GM18867 (cell line): ENCODE measurements around the gene CCNF.

Experiments used
- ATAC-seq: cut with Tn5 transposase; IDR thresholded peaks from one replicate; pipeline ENCODE4 v1.9.1; 2021; ENCODE audit warnings: mild to moderate bottlenecking, moderate library complexity; ENCODE audit not compliant: unreplicated experiment

CCNF gene

DNA sequence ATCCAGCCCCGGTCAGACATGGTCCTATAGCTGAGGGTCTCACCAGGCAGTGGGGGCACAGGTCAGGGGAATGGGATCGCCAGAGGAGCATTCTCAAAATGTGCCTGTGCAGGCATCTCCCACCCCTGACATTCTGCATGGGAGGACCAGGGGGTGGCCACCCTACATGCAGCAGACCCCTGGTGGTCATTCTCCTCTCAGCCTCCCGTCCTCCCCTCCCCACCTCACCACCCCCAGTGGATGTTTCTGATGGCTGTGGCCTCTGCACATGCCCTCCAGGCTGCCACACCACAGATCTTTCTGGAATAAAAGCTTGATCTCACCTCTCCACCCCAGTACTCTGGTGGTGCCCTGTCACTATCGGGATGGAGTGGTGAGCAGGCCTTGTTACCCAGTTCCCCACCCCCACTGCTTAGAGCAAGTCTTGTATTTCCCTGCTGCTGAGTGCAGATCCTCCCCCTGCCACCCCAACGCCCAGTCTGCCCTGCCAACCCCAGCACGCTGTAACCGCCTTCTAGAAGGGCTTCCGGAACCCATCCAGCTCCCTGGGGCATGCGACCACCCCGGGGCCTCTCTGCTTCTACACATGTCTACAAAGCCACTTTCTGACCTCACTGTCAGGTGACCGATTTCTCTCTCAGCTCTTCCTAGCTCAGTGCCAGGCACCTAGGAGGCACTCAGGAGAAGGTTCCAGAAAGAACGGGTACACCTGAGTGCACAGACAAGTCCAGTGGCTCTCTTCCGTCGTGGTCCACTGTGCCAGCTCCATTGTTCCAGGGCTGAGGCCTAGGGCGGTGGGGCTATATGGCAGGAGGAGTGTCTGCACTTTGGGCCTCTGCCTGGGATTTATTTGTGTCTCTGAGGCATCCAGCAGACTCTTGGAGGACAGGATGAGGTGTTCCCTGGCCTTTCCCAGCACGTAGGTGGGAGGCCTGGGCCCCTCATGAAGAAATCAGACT lies 55.0 kb downstream of the CCNF start:
- ATAC-seq = no peak

- no peak for ATAC-seq
Observed at GRCh38 chr16:2484898-2485508, 55.8 kb downstream of the CCNF start.

GRCh38 chr16:2485811-2486507 lies 56.7 kb downstream of the CCNF start:
- ATAC-seq = no peak

DNA sequence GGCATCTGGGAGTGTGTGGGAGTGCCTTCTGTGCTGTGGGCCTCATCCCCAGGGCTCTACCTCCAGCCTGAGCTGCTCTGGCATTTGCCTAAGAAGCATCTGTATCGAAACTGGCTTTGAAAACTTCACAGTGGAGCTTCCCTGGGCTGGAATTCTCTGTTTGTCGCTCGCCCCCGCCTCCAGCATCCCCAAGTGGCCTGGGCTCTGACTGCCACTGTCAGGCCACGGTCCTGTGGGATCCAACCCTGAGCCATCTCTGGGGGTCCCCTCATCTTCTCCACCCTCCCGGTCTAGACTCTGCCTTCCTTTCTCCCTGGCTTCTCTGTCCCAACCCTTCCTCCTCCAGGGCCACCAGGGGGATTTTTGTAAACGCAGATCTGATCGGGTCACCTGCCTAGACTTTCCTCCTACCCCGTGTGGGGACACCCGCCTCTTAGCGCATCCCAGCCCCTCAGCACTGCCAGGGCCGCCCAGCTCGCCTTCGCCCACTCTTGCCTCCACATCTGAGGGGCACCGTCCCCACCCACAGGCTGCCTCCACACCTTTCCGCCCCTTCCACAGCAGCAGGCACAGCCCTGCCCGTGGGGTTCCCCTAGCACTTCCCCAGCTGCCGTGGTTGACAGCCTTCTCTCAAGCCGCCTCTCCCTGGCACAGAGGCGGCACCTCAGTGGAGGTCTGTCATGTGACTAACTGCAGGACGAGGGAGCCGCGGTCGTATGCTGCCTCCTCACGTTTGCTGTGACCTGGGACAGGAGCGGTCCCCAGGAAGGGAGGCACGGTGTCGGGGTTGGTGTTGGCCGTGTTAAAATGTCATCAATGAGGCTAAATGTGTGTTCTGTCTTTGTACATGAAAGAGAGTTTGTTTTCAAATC lies 57.6 kb downstream of the CCNF start:
- peak; percentile 58 for ATAC-seq

- no peak for ATAC-seq
Observed at GRCh38 chr16:2487517-2487842, 58.2 kb downstream of the CCNF start.

DNA sequence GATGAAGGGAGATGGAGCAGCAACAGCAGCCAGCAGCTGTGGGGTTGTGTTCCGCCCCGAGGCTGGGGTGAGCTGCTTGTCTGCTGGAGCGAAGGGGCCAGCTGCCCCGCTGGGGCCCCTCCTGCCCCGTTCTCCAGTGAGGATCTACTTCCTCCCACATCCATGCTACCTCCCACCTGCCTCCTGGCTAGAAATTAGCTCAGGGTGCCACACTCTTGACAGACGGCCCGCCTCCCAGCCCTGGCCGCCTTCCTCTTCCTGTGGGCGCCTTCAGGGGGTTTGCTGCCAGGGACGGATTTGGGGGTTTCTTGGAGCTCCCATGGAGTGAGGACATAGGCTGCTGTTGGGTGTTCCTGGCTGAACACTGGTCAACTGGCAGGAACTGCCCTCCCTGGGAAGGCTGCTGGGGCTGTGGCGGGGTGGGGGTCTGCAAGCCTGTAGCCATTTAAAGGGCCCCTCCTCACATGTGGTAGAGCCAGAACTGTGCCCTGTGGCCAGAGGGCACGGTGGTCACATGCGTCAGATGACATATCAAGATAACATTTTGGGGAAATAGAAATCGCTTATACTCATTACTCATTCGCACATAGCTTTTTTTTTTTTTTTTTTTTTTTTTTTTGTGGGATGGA lies 58.8 kb downstream of the CCNF start:
- ATAC-seq = no peak

- no peak for ATAC-seq
Observed at GRCh38 chr16:2489581-2489980, 60.3 kb downstream of the CCNF start.

GRCh38 chr16:2490190-2491105 lies 61.2 kb downstream of the CCNF start:
- ATAC-seq = no peak

GRCh38 chr16:2492292-2492691 lies 63.0 kb downstream of the CCNF start:
- ATAC-seq = no peak

DNA sequence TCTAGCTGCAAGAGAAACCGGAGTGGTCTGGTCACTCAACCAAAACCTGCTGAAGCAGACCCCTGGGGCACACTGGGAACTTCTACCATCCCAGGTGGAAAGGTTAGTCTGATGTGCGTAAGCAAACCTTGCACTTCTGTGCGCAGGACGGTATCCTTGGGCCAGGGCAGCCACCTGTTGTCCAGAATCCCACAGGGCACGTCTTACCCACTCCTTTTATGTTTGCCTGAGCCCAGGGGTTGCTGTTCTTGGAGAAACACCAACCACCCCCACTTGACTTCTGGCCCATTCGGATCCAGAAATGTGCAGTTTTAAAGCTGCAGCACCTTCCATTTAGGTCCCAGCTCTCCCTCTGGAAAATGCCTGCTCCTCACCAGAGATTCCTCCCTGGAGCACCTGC lies 64.4 kb downstream of the CCNF start:
- ATAC-seq = no peak

- no peak for ATAC-seq
Observed at GRCh38 chr16:2494616-2495015, 65.4 kb downstream of the CCNF start.

DNA sequence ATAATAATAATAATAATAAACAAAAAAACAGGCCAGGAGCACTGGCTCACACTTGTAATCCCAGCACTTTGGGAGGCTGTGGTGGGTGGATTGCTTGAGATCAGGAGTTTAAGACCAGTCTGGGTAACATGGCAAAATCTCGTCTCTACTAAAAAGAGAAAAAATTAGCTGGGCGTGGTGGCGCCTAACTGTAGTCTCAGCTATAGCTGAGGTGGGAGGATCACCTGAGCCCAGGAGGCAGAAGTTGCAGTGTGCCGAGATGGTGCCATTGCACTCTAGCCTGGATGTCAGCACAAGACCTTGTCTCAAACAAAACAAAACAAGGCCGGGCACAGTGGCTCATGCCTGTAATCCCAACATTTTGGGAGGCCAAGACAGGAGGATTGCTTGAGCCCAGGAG lies 65.8 kb downstream of the CCNF start:
- no peak for ATAC-seq

- no peak for ATAC-seq
Observed at GRCh38 chr16:2496223-2497115, 67.2 kb downstream of the CCNF start.

DNA sequence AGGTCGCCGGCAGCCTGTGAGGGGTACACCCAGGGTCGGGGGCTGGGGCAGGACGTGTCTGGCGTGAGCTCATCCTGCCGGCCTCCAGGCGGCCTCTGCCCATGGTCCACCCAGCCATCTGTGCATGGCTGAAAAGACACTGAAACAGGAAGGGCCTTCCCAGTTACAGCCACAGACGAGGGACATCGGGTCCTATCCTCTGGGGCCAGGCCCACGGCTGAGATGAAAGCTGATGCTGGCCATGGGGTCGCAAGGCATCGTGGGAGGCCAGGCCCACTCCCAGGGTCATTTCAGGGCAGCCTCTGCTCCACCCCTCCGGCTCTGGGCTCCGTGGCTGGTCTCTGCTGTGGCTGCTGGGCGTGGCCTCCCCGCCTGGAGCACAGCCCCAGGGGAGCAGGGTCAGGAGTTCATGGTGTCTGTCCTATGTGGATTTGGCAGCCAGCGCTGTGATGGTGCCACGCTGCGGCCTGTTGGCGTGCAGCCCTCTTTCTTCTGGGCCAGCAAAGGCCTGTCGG lies 67.9 kb downstream of the CCNF start:
- ATAC-seq = no peak

- ATAC-seq = no peak
Observed at GRCh38 chr16:2497695-2498484, 68.6 kb downstream of the CCNF start.

DNA sequence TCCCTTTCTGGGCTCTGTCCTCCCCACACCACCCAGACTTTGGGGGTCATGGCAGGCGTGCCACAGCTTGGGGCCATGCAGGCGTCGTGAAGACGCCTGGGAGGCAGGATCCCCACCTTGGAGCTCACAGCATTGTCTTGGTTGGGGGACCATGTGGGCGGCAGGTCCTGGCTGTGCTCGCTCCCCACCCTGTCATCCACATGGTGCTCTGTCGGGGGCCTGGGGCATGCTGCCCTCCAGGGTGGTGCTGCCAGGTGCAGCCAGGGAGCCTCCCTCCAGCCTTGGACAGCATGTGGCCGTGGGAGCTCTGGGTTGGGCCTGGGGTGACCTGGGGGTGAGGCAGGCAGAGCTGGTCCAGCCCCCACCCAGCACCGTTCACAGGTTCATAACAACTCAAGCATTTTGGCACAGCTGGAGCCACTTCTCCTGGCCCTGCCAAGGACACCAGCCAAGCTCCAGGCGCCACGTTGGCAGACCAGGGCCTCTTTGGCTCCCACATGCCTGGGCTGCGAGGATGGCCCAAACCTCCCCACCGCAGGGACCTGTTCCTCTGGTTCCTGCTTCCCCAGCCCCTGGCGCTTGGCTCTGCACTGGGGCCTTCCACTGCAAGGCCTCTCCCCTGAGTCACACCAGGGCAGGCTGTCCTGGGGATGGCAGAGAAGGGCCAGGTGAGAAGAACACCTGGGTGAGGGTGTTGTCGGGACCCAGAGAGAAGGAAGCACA lies 69.4 kb downstream of the CCNF start:
- ATAC-seq = no peak

DNA sequence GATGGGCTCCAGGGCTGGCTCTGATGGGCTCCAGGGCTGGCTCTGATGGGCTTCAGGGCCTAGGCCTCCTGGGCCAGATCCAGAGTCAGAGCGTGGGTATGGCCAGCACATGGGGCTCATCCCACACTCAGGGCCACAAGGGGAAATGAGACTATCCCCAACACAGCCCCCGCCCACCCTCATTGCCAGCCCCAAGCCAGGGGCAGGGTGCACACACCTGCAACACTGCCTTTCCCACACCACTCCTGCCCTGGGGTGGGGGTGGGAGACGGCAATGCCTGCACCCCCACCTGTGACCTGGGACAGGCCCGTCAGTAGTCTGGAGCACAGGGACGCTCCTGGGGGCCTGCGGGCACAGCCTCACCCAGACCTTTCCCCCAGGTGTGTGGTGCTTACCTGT lies 70.2 kb downstream of the CCNF start:
- no peak for ATAC-seq
